Loucy (cell line): Measurements from ENCODE around the gene BGN.

Source experiments
- CTCF ChIP-seq: fragments of 200-600 bp; sonication (generic); conservative IDR thresholded peaks from 2 replicates; pipeline ENCODE4 v1.5.1; 2014; ENCODE audit warnings: mild to moderate bottlenecking, antibody characterized with exemption, low read length
- EZH2phosphoT487 ChIP-seq: fragments of 200-600 bp; IDR thresholded peaks from 2 replicates; pipeline ENCODE4 v1.6.1; 2018; ENCODE audit warnings: antibody characterized with exemption, mild to moderate bottlenecking, moderate library complexity, borderline replicate concordance

GRCh38 chrX:153526042-153526441, 31.3 kb downstream of the BGN start:
- TF ChIP-seq CTCF = no peak
- TF ChIP-seq EZH2phosphoT487 = no peak
